Measurements from ENCODE around the gene TCTN2.

The TCTN2 gene

GRCh38 chr12:123690191-123690840 is 19.4 kb downstream of the TCTN2 start:
- H3K4me3 ChIP-seq (ENCODE audit: low read length) = no peak overlapping the region
- no peak overlapping the region for H3K9ac ChIP-seq (ENCODE audit: low read depth, low read length)
- H3K9me3 ChIP-seq (replicated peaks; ENCODE audit: low read length) = no peaks in the 10 kb centered on the region
- H3K36me3 ChIP-seq (ENCODE audit: insufficient read depth, low read length) = peaks cover 4% of the 10 kb centered on the region
- H3K4me2 ChIP-seq (ENCODE audit: low read length) = no peak overlapping the region
- H3K27me3 ChIP-seq (ENCODE audit: control insufficient read depth, insufficient read depth, low read length) = no peaks in the 10 kb centered on the region
- H3K4me1 ChIP-seq (ENCODE audit: control insufficient read depth, insufficient read depth, low read length) = no peaks in the 10 kb centered on the region

GRCh38 chr12:123696207-123696606 is 25.3 kb downstream of the TCTN2 start:
- H3K9ac ChIP-seq (ENCODE audit: low read depth, low read length) = no peak overlapping the region
- no peaks in the 10 kb centered on the region for H3K4me1 ChIP-seq (ENCODE audit: control insufficient read depth, insufficient read depth, low read length)
- H3K36me3 ChIP-seq (ENCODE audit: insufficient read depth, low read length) = peaks cover 19% of the 10 kb centered on the region
- H3K9me3 ChIP-seq (replicated peaks; ENCODE audit: low read length) = no peaks in the 10 kb centered on the region
- no peak overlapping the region for H3K4me3 ChIP-seq (ENCODE audit: low read length)
- no peaks in the 10 kb centered on the region for H3K27me3 ChIP-seq (ENCODE audit: control insufficient read depth, insufficient read depth, low read length)
- no peak overlapping the region for H3K4me2 ChIP-seq (ENCODE audit: low read length)

GRCh38 chr12:123696646-123697045 is 25.7 kb downstream of the TCTN2 start:
- Histone ChIP-seq H3K27me3 (ENCODE audit: control insufficient read depth, insufficient read depth, low read length) (no peaks in the 10 kb centered on the region), H3K4me2 (ENCODE audit: low read length) (no peak overlapping the region), H3K9me3 (replicated peaks; ENCODE audit: low read length) (no peaks in the 10 kb centered on the region), H3K36me3 (ENCODE audit: insufficient read depth, low read length) (peaks cover 20% of the 10 kb centered on the region), H3K4me3 (ENCODE audit: low read length) (no peak overlapping the region), H3K9ac (ENCODE audit: low read depth, low read length) (no peak overlapping the region), H3K4me1 (ENCODE audit: control insufficient read depth, insufficient read depth, low read length) (no peaks in the 10 kb centered on the region)

GRCh38 chr12:123705935-123706334 is 35.0 kb downstream of the TCTN2 start:
- Histone ChIP-seq H3K4me3 (ENCODE audit: low read length) (no peak overlapping the region), H3K36me3 (ENCODE audit: insufficient read depth, low read length) (peaks cover 9% of the 10 kb centered on the region), H3K4me1 (ENCODE audit: control insufficient read depth, insufficient read depth, low read length) (no peaks in the 10 kb centered on the region), H3K9me3 (replicated peaks; ENCODE audit: low read length) (no peaks in the 10 kb centered on the region), H3K9ac (ENCODE audit: low read depth, low read length) (no peak overlapping the region), H3K4me2 (ENCODE audit: low read length) (no peak overlapping the region), H3K27me3 (ENCODE audit: control insufficient read depth, insufficient read depth, low read length) (no peaks in the 10 kb centered on the region)

- H3K9me3 ChIP-seq (replicated peaks; ENCODE audit: low read length) = no peaks in the 10 kb centered on the region
- peaks cover 6% of the 10 kb centered on the region for H3K36me3 ChIP-seq (ENCODE audit: insufficient read depth, low read length)
- H3K27me3 ChIP-seq (ENCODE audit: control insufficient read depth, insufficient read depth, low read length) = no peaks in the 10 kb centered on the region
- H3K4me3 ChIP-seq (ENCODE audit: low read length) = no peak overlapping the region
- H3K4me2 ChIP-seq (ENCODE audit: low read length) = no peak overlapping the region
- H3K4me1 ChIP-seq (ENCODE audit: control insufficient read depth, insufficient read depth, low read length) = peaks cover 8% of the 10 kb centered on the region
- no peak overlapping the region for H3K9ac ChIP-seq (ENCODE audit: low read depth, low read length)
These were observed 36.6 kb downstream of the TCTN2 start for GRCh38 chr12:123707466-123707865.

- peak overlapping the region; percentile 98 for H3K4me2 ChIP-seq (ENCODE audit: low read length)
- H3K4me3 ChIP-seq (ENCODE audit: low read length) = peak overlapping the region; percentile 99
- H3K4me1 ChIP-seq (ENCODE audit: control insufficient read depth, insufficient read depth, low read length) = peaks cover 21% of the 10 kb centered on the region
- H3K9me3 ChIP-seq (replicated peaks; ENCODE audit: low read length) = no peaks in the 10 kb centered on the region
- H3K9ac ChIP-seq (ENCODE audit: low read depth, low read length) = peak overlapping the region; percentile 97
- H3K27me3 ChIP-seq (ENCODE audit: control insufficient read depth, insufficient read depth, low read length) = no peaks in the 10 kb centered on the region
- no peaks in the 10 kb centered on the region for H3K36me3 ChIP-seq (ENCODE audit: insufficient read depth, low read length)
These were observed 41.9 kb downstream of the TCTN2 start for GRCh38 chr12:123712780-123713319.

- H3K4me2 ChIP-seq (ENCODE audit: low read length) = peak overlapping the region; percentile 98
- no peaks in the 10 kb centered on the region for H3K27me3 ChIP-seq (ENCODE audit: control insufficient read depth, insufficient read depth, low read length)
- no peaks in the 10 kb centered on the region for H3K9me3 ChIP-seq (replicated peaks; ENCODE audit: low read length)
- H3K4me3 ChIP-seq (ENCODE audit: low read length) = peak overlapping the region; percentile 99
- H3K4me1 ChIP-seq (ENCODE audit: control insufficient read depth, insufficient read depth, low read length) = peaks cover 21% of the 10 kb centered on the region
- peak overlapping the region; percentile 97 for H3K9ac ChIP-seq (ENCODE audit: low read depth, low read length)
- no peaks in the 10 kb centered on the region for H3K36me3 ChIP-seq (ENCODE audit: insufficient read depth, low read length)
These were observed 42.5 kb downstream of the TCTN2 start for GRCh38 chr12:123713398-123713797.

GRCh38 chr12:123713823-123714585 is 43.1 kb downstream of the TCTN2 start:
- H3K4me3 ChIP-seq (ENCODE audit: low read length) = peak overlapping the region; percentile 99
- H3K9me3 ChIP-seq (replicated peaks; ENCODE audit: low read length) = no peaks in the 10 kb centered on the region
- H3K4me2 ChIP-seq (ENCODE audit: low read length) = peak overlapping the region; percentile 98
- no peaks in the 10 kb centered on the region for H3K36me3 ChIP-seq (ENCODE audit: insufficient read depth, low read length)
- peaks cover 21% of the 10 kb centered on the region for H3K4me1 ChIP-seq (ENCODE audit: control insufficient read depth, insufficient read depth, low read length)
- H3K27me3 ChIP-seq (ENCODE audit: control insufficient read depth, insufficient read depth, low read length) = no peaks in the 10 kb centered on the region
- H3K9ac ChIP-seq (ENCODE audit: low read depth, low read length) = peak overlapping the region; percentile 97

GRCh38 chr12:123715195-123715594 is 44.3 kb downstream of the TCTN2 start:
- Histone ChIP-seq H3K4me1 (ENCODE audit: control insufficient read depth, insufficient read depth, low read length) (peaks cover 21% of the 10 kb centered on the region), H3K4me2 (ENCODE audit: low read length) (no peak overlapping the region), H3K9me3 (replicated peaks; ENCODE audit: low read length) (no peaks in the 10 kb centered on the region), H3K36me3 (ENCODE audit: insufficient read depth, low read length) (peaks cover 7% of the 10 kb centered on the region), H3K4me3 (ENCODE audit: low read length) (no peak overlapping the region), H3K9ac (ENCODE audit: low read depth, low read length) (no peak overlapping the region), H3K27me3 (ENCODE audit: control insufficient read depth, insufficient read depth, low read length) (no peaks in the 10 kb centered on the region)

- H3K36me3 ChIP-seq (ENCODE audit: insufficient read depth, low read length) = peaks cover 18% of the 10 kb centered on the region
- no peaks in the 10 kb centered on the region for H3K9me3 ChIP-seq (replicated peaks; ENCODE audit: low read length)
- peaks cover 13% of the 10 kb centered on the region for H3K4me1 ChIP-seq (ENCODE audit: control insufficient read depth, insufficient read depth, low read length)
These were observed 46.4 kb downstream of the TCTN2 start for GRCh38 chr12:123717350-123717749.

GRCh38 chr12:123720141-123720814 is 49.4 kb downstream of the TCTN2 start:
- no peak overlapping the region for H3K9ac ChIP-seq (ENCODE audit: low read depth, low read length)
- H3K27me3 ChIP-seq (ENCODE audit: control insufficient read depth, insufficient read depth, low read length) = no peaks in the 10 kb centered on the region
- no peak overlapping the region for H3K4me2 ChIP-seq (ENCODE audit: low read length)
- H3K9me3 ChIP-seq (replicated peaks; ENCODE audit: low read length) = no peaks in the 10 kb centered on the region
- no peaks in the 10 kb centered on the region for H3K4me1 ChIP-seq (ENCODE audit: control insufficient read depth, insufficient read depth, low read length)
- H3K36me3 ChIP-seq (ENCODE audit: insufficient read depth, low read length) = peaks cover 28% of the 10 kb centered on the region
- H3K4me3 ChIP-seq (ENCODE audit: low read length) = no peak overlapping the region

More at GRCh38 chr12:123717350-123717749, 46.4 kb downstream of the TCTN2 start:
- no peak overlapping the region for H3K9ac ChIP-seq (ENCODE audit: low read depth, low read length)
- no peak overlapping the region for H3K4me2 ChIP-seq (ENCODE audit: low read length)
- H3K27me3 ChIP-seq (ENCODE audit: control insufficient read depth, insufficient read depth, low read length) = no peaks in the 10 kb centered on the region
- H3K4me3 ChIP-seq (ENCODE audit: low read length) = no peak overlapping the region

All from skeletal muscle satellite cell (primary cell).